GM20000 (cell line): ENCODE results near the gene DLG2.

Experiments used
- DNase-seq: peaks from one replicate; pipeline ENCODE4 v3.0.0; 2012; ENCODE audit warnings: low spot score
- CTCF ChIP-seq: IDR thresholded peaks from 2 replicates; pipeline ENCODE4 v1.5.1; 2012; ENCODE audit warnings: mild to moderate bottlenecking, control low read depth; ENCODE audit errors: extremely low read depth, missing control alignments

DLG2 gene

GRCh38 chr11:84607975-84608836, 1018.9 kb downstream of the DLG2 start:
- DNase-seq = no peak
- no peak for TF ChIP-seq CTCF

DNA sequence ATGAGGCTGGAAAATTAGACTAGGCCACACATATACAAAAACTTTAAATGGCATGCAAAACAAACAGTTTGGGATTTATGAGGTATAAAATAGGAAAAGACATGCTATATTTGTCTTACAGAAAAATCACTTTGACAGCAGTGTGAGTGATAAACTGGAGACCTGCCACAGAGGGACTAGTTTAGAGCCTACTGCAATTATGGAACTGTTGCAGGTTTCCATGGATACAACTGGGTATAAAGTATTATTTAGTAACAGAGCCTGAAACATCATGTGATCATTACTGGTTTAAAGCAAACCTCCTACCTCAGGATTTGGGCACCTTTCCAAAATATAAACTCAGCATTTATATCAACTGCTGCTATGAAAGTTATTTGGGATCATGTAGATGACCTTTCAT, 1032.5 kb downstream of the DLG2 start:
- TF ChIP-seq CTCF = no peak
- DNase-seq = no peak

DNA sequence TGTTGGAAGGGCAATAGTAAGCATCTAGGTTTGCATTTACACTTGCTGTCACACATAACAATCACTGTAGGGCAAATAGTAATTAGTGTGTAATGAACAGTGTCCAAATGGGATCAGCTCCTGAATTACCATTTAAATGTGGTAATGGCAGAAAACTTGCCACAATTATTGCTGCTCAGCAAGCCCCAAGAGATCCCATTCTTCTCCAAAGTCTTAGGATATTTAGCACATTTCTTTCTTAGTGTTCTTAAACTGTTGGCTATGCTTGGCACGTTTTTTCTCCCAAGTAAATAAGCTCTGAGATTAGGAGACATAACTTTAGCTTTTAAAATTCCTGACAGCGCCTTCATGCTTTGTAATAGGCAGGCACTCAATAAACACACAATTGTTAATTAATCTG, 1037.0 kb downstream of the DLG2 start:
- no peak for DNase-seq
- TF ChIP-seq CTCF = no peak

DNA sequence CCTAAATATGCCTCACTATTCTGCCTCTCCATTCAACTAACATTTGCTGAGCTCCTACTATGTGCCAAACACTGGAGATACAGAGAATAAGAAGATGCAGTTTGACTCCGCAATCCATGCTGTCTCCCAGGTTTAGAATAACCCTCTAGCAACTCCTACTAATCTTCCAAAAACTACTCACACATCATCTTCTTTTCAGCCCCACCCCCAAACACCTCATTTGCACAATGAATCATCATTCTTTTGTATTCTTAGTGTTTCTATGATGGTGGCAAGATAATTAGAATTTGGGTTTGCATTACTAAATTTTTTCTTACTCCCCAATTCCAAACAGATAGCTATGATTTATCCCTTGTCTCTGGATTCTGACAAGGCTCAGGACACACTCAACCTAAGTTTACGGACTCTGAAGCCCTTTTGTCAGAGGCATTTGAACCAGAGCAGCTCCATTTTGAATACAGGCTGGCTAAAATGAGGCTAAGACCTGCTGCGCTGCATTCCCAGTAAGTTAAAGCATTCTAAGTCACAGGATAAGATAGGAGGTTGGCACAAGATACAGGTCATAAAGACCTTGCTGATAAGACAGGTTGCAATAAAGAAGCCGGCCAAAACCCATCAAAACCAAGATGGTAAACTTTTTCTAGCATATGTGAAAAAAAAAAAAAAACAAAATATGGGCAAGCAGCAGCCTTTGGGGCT, 1038.9 kb downstream of the DLG2 start:
- no peak for TF ChIP-seq CTCF
- no peak for DNase-seq

DNA sequence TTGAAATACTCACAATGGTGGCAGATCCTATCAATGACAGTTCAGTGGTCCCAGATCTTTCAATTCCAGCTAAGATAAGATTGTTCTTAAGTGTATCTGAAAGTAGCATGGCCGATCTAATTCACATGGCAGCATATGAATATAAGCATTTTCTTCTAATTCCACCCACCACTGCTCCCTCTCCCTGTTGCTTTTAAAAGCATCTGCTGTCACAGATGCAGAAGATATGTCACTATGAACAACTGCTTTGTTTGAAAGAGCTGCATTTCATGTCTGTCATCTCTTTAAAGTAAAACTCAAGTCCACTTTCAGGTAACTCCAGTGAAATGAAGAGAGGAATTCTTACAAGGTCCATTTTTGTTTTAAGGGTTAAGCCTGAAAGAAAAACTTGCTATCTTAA, 1044.0 kb downstream of the DLG2 start:
- TF ChIP-seq CTCF = no peak
- no peak for DNase-seq

DNA sequence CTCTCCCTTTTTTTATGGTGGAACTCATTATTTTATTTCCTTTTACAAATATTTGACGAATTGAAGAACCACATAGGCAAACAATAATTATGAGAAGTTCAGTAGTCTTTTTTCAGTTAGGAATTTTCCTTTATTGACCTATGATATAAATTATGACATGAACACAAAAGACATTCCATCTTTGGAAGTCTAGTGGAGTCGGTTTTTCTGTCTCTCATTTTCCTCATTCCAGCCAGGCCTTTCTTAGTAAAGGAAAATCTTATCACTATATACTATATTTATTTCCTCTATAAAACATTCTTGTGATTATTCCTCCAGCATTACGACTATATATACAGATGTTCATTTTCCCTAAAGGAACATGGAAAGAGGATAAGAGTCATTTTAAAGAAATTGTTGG, 1046.1 kb downstream of the DLG2 start:
- DNase-seq = no peak
- no peak for TF ChIP-seq CTCF

GRCh38 chr11:84580428-84580827, 1046.7 kb downstream of the DLG2 start:
- no peak for TF ChIP-seq CTCF
- DNase-seq = no peak
